Fibroblast of skin of left quadriceps (primary cell): Measurements from ENCODE around the gene SERINC1.

ENCODE experiments used
- DNase-seq, 2 experiments: peaks; one replicate each; pipeline ENCODE4 v3.0.0-alpha.2; 2013; ENCODE audit warnings: low read depth in 2 of 2

The SERINC1 gene

DNA sequence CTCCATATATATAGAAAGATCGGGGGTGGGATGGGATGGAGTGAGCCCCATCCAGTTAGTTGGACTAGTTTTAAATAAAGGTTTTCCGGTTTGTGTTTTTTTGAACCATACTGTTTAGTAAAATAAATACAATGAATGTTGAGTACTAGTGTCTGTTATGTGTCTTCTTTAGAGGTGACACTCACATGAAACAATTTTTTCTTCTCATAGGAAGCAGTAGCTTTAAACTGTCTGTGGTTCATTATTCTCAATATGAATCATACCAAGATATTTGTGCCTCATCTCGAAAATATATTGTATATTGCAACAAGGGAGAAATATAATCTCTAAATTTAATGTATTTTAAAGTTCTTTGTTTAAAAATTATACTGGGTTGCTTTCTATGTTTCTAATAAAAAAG is 38.8 kb downstream of the SERINC1 start:
- DNase-seq: no peak

- no peak for DNase-seq
Observed at GRCh38 chr6:122431780-122432179, 39.8 kb downstream of the SERINC1 start.

- DNase-seq: no peak
Observed at GRCh38 chr6:122429323-122429722, 42.3 kb downstream of the SERINC1 start.

GRCh38 chr6:122428781-122429180 is 42.8 kb downstream of the SERINC1 start:
- DNase-seq: peak; percentile 20 to 27

DNA sequence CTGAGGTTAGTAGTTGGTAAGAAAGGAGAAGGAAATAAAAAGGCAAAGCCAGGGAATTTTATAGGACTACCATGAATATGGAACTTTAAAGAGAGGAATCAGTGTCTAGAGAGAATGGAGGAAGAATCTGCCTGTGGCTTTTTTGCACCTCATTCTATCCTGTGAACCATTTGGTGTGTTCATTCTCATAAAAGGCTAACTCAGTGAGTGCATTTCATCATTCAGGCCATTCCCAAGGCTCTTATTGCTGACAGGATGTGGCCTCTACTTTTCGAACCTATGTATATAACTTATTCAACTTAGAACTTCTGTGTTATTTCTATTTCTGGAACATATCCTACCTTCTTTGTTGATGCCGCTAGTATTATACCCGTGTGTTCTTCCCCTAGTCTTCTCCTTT is 45.0 kb downstream of the SERINC1 start:
- DNase-seq: no peak

- no peak for DNase-seq
Observed at GRCh38 chr6:122423734-122424133, 47.9 kb downstream of the SERINC1 start.

DNA sequence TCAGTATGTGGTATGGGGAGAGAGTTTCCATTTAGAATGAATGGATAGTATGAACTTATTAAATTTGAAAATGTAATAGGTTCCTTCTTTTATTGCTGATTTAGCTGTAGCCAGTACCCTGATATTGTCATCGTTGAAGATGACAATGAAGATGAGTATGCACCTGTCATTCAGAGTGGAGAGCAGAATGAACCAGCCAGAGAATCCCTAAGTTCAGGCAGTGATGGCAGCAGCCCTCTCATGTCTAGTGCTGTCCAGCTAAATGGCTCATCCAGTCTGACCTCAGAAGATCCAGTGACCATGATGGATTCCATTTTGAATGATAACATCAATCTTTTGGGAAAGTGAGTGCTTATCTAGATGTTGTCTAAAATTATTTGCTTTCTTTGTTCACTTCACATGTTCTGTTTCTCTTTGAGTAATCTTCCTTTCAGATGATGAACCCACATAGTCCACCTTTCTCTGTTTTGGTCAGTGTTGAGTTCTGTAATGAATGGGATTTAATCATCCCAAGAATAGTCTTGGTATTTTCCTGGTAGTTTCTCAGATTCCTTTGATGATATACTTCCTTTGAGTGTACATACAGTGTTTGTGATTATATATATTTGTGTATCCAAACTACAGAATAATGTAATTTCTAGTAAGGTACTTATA is 48.9 kb downstream of the SERINC1 start:
- no peak for DNase-seq

GRCh38 chr6:122422003-122422402 is 49.6 kb downstream of the SERINC1 start:
- no peak for DNase-seq

DNA sequence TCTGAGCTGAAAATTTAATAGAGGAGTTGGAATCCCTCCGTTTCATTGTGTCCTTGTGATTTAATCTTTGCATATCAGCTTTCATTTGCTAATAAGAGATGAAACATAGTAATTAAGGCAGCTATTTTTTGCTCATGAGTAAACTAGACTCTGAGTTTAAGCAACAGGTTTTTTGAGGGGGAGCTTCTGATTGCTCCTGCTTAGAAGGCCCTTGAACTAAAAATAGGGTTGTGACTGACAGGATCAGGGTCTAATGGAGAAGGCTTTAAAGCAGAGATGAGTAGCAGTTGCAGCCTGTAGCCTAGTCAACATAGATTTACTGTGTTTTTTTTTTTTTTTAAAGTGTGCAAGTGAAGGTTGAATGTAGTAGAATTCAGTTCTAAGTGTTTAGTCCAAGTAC is 54.8 kb downstream of the SERINC1 start:
- no peak for DNase-seq

GRCh38 chr6:122412001-122412400 is 59.6 kb downstream of the SERINC1 start:
- no peak for DNase-seq

DNA sequence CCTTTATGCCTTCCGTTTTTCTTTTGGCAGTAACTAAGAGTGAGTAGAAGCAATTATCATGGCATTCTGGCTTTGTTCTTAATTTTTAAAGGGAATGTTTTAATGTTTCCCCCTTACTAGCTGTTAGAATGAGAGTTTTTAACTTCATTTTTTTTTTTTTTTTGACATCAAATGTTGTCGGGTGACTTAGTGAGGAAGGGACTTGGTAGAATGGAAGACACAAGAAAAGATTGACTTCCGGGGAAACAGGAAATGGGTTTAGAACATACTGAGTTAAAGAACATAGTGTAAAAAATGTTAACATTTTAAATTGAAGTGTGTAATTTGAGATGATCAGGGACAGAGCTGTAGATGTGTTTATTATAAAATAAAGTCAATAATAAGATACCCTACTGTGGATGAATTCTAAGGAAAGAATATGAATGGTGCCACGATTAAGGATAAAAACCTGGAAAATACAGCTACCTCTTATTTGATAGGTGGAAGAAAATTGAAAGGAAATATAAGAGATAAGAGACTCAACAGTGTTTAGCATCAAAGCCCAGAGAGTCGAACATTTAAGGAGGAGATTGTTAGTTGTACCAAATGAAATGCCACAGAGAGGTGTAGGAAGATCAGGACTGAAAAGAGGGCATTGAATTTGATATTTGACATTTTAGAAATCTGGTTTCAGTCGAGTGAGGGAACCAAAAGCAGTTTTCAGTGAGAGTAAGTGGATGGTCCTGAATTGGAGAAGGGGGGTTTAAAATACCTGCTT is 62.7 kb downstream of the SERINC1 start:
- DNase-seq: no peak

DNA sequence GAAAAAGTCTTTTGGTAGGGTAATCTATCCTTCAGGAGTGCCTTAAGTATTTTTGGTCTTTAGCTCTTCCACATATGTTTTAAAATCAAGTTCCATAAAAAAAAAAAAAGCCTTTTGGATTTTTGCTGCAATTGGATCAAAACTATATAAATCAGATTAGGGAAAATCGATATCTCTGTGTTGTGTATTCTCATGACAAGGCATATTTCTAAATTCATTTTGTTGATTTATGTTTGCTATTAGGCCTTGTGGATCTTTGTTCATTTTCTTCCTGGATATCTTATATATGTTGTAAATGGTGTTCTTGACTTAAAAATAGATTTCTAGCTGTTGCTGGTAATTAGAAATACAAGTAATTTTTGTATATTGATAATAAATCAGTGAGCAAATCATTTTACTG is 63.4 kb downstream of the SERINC1 start:
- no peak for DNase-seq

- no peak for DNase-seq
Observed at GRCh38 chr6:122407712-122408111, 63.9 kb downstream of the SERINC1 start.

DNA sequence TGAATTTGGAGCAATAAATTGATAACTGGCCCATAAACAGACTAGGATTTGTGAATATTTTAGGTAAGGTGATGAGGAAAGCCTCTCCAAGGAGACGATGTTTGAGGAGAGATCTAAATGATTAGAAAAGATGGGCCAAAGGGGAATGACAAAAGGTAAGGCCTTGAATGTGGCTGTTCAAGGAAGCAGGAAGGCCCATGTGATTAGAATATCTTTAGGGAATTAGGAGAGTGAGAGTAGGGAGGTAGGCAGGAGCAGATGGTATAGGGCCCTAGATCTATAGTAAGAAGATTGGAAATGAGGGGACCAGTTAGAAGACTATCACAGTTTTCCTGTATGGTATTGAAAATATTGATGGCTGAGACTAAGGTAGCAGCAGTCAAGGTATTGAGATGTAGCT is 65.4 kb downstream of the SERINC1 start:
- no peak for DNase-seq

GRCh38 chr6:122405417-122405816 is 66.2 kb downstream of the SERINC1 start:
- DNase-seq: no peak

- DNase-seq: no peak
Observed at GRCh38 chr6:122404444-122404843, 67.2 kb downstream of the SERINC1 start.

GRCh38 chr6:122401104-122401503 is 70.5 kb downstream of the SERINC1 start:
- DNase-seq: no peak

DNA sequence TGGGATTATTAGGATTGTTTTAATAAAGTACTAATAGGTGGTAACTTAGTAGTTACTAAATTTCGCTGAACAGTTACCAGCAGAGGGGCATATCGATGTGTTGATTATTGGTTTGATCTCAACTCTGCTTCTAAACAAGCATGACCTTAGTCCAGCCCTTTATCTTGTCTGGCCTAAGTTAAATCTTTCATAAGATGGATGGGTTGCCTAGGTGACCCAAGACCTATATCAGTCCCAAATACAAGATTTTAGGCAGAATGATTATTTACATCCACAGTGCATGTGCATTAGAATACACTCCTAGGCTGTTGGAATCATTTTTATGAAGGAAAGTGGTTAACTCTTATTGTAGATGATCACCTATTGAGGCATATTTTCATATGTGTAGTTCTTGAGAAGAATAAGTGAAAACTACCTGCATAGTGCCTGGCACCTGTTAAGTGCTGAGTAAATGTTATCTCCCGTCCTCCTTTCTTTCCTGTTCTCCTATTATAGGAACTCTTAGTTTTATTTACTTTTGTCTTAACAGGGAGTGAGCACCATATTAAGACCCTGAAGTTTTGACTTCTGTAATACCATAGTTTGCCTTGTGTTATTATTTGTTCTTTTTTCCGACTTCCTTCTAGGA is 71.0 kb downstream of the SERINC1 start:
- DNase-seq: no peak

- DNase-seq: no peak
Observed at GRCh38 chr6:122400121-122400450, 71.5 kb downstream of the SERINC1 start.

DNA sequence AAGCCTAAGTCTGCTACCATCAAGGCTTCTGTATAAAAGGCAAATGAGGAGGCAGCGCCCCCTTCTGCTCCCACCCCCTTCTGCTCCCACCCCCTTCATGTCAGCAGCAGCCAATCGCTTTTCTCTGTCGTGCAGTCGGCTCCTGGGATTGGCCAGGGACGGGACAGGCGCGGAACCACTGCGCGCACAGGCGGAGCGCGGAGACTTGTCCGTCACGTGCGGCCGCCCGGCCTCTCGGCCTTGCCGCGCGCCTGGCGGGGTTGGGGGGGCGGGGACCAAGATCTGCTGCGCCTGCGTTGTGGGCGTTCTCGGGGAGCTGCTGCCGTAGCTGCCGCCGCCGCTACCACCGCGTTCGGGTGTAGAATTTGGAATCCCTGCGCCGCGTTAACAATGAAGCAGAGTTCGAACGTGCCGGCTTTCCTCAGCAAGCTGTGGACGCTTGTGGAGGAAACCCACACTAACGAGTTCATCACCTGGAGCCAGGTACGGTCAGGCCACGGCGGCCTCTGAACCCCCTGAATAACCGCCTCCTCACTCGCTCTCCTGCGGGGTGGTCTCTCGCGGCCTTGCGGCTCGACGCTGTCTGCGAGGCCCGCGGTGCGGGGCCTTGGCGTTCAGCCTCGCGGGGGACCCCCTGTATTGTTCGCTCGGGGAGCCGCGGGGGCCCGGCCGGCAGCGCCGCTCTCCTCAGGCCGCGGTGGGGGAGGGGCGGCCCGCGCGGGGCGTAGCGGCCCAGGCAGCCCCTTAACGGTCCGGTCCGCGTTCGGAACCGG is 72.1 kb downstream of the SERINC1 start, which contains the start of gene HSF2:
Gene HSF2, plus strand, starts transcription at position 305 of the 773 bp plus-strand sequence. Its CDS starts 86 bp downstream, at position 391.
- peak; percentile 96 to 98 for DNase-seq

DNA sequence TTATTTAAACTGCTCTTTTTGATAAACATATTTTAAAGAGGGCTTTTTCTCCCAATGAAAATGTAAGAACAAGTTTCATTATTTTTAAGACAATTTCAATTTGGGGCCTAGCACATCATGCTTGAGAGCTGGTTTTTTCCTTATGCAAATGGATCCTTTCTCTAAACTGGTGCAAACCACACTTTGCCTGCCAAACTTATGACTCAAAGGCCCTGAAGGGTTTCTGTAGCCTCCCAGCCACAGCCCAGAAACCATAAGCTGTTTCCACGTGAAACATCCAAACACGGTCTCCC is 72.6 kb downstream of the SERINC1 start:
- DNase-seq: no peak

DNA sequence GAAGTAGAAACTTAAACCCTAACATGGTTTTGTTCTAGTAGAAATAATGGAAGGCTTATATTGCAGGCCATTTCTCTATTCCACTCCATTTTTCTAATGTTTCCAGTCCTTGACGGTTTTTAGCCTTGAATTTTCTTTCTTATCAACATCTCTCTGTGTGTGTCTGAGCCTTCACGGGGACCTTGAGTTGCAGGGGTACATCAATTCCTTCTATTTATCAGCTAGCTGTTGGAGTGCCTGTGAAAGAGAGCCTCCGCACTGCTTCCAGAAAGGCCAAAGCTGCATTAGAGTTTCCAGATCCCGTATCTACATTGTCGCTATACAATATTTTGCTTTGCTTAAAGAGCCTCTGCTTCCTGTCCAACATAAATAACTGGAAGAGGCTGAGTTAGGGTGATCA is 77.6 kb downstream of the SERINC1 start:
- no peak for DNase-seq
